ENCODE results near the gene LYST.

DNA sequence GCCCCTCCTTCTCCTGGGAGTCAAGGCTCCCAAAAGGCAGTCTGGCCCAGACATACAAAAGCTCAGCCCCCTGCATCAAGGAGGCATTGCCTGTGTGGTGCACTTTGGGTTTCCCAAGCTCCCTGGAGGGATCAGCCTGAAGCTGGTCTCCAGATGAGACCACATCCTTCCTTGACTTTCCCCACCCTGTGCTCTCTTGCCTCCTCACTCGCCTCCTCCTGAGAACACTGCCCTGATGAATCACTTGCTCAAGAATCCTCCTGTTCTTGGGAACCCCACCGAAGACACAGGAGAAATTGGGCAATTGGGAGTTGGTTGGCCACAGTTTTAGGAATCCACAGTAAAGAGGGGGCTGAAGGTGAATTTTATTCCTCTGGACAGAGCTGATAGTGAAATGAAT, 34.8 kb upstream of the LYST start:
- TF ChIP-seq, protein P1, sequence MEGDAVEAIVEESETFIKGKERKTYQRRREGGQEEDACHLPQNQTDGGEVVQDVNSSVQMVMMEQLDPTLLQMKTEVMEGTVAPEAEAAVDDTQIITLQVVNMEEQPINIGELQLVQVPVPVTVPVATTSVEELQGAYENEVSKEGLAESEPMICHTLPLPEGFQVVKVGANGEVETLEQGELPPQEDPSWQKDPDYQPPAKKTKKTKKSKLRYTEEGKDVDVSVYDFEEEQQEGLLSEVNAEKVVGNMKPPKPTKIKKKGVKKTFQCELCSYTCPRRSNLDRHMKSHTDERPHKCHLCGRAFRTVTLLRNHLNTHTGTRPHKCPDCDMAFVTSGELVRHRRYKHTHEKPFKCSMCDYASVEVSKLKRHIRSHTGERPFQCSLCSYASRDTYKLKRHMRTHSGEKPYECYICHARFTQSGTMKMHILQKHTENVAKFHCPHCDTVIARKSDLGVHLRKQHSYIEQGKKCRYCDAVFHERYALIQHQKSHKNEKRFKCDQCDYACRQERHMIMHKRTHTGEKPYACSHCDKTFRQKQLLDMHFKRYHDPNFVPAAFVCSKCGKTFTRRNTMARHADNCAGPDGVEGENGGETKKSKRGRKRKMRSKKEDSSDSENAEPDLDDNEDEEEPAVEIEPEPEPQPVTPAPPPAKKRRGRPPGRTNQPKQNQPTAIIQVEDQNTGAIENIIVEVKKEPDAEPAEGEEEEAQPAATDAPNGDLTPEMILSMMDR (IDR thresholded peaks at IDR 0.05): no peak
- no peak for TF ChIP-seq SIN3A (IDR thresholded peaks at IDR 0.05; ENCODE audit: borderline replicate concordance, low read depth, low read length)
- no peak for TF ChIP-seq POLR2AphosphoS5 (IDR thresholded peaks at IDR 0.05; ENCODE audit: low read depth, low read length)
- TF ChIP-seq MXI1 (IDR thresholded peaks at IDR 0.05; ENCODE audit: low read depth, low read length): no peak
